Daoy (cell line): ENCODE results near the gene ABCD4. TPM values are rescaled to one million over a fixed set of nuclear protein-coding genes. Genes with fewer than 3 reads are reported as not detected.
A peak's percentile ranks its signal among the peaks of the same experiment; 100 is the strongest.

Experiments
- DNase-seq: peaks from one replicate; pipeline ENCODE4 v3.0.0-alpha.2; 2015; ENCODE audit warnings: low read depth
- total RNA-seq: library from RNA; depleted of rRNA; stranded (reverse); fragments of >200 nt; shearing (Covaris generic); gene quantifications from 2 replicates; pipeline ENCODE4 v1.2.3, GENCODE V29; 2014

ABCD4 gene
- total RNA-seq, 1 experiment from 2014 or later = 23.0 TPM

- DNase-seq = peak; percentile 45
These were observed 544 bp downstream of the ABCD4 start for GRCh38 chr14:74302152-74302628.

GRCh38 chr14:74301594-74302151, 1.1 kb downstream of the ABCD4 start:
- DNase-seq = no peak

DNA sequence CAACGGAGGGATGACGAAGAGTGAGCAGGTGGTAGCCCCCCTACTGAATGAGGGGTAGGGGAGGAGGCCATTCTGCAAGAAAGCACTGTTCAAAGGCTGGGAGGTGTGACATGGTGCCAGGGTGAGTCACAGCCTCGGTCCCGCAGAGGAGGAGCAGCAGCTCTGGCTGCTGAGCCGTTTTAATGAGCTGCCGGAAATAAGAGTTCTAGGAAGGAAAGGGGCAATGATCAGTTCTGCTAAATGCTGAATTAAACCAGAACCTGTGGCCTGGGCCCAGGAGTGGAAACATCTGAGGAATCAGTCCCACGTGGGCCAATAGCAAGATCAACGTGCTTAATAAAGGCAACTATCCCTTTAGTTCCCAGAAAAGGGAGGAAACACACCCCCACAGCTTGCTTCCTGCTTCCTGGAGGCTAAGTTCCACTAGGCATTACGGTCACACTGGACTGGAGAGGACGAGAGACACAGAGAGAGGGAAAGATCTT, 3.6 kb downstream of the ABCD4 start:
- DNase-seq = peak; percentile 80

GRCh38 chr14:74297986-74298385, 4.7 kb downstream of the ABCD4 start:
- DNase-seq = no peak

DNA sequence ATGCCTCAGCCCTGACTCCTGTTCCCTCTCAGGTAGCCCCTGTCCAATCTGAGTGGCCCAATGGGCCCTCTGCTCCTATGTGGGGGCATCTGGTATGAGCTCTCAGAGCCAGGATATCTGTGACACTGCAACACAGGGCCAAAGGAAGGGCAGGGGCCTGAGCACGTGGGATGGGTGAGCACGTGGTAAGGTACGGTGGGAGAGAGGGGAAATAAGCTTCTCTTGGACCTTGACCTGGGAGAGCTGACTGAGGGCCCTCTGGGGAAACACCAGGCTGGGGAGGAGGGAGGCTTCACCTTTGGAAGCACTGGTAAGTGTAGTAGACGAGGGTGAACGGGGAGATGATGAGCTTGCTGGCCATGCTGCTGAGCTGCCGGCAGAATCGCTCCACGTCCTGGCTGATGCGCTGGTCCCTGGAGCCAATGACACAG, 6.7 kb downstream of the ABCD4 start:
- no peak for DNase-seq

GRCh38 chr14:74293606-74294005, 9.1 kb downstream of the ABCD4 start:
- no peak for DNase-seq

GRCh38 chr14:74292061-74292460, 10.7 kb downstream of the ABCD4 start:
- no peak for DNase-seq

GRCh38 chr14:74290415-74290814, 12.3 kb downstream of the ABCD4 start:
- peak; percentile 21 for DNase-seq

GRCh38 chr14:74289801-74290200, 12.9 kb downstream of the ABCD4 start:
- no peak for DNase-seq

DNA sequence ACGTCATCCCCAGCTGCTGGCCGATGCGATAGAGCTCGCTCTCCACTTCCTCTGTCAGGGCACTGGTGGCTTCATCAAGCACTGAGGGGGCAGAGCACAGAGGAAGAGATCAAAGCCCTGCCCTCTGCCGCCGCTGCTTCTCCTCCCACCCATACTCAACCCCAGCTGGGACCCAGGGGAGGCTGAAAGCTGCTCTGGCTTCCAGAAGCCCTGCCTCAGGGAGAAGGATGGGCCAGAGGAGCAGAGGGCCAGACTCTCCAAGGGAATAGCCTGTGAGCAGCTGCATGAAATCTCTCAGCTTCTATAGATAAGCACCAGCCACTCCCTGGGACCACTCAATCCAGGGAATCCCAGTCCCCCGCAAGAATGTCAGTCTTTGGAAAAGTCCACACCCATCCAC, 16.0 kb downstream of the ABCD4 start:
- no peak for DNase-seq

- DNase-seq = no peak
These were observed 21.7 kb downstream of the ABCD4 start for GRCh38 chr14:74281069-74281468.

- no peak for DNase-seq
These were observed 24.7 kb downstream of the ABCD4 start for GRCh38 chr14:74278080-74278479.

GRCh38 chr14:74275241-74275841, 27.4 kb downstream of the ABCD4 start:
- peak; percentile 67 for DNase-seq

DNA sequence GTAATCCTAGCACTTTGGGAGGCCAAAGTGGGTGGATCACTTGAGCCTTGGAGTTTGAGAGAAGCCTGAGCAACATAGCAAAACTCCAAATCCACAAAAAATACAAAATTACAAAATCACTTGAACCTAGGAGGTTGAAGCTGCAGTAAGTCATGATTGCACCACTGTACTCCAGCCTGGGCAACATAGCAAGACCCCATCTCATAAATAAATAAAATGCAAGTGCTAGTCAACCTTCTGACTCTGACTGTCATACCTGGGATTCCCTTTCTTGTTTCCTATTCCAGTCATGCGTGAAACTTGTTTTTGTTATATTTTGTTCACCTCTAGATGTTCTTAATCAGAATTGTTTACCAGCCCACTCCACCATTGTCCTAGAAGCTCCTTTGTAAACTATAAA, 31.4 kb downstream of the ABCD4 start:
- no peak for DNase-seq

GRCh38 chr14:74270382-74271177, 32.2 kb downstream of the ABCD4 start:
- DNase-seq = peak; percentile 83

DNA sequence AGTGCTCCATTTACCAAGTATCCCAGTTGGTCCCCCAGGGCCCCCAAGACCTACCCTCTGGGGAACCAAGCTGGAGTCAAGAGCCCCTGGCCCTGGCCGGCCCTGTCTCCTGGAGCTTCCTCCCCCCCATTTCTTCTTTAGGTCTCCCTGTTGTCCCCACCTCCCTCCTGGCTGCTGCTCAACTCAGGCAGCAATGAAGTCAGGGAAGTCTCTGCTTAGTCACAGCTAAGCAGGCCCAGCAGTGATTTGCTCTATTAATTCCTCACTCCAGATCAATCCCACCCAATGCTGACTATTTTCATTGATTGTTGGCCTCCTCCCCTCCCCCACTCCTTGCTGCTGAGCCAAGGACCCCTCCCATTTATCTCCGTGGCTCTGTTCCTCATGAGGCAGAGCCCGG, 35.1 kb downstream of the ABCD4 start:
- no peak for DNase-seq

GRCh38 chr14:74265301-74265965, 37.3 kb downstream of the ABCD4 start:
- DNase-seq = no peak

DNA sequence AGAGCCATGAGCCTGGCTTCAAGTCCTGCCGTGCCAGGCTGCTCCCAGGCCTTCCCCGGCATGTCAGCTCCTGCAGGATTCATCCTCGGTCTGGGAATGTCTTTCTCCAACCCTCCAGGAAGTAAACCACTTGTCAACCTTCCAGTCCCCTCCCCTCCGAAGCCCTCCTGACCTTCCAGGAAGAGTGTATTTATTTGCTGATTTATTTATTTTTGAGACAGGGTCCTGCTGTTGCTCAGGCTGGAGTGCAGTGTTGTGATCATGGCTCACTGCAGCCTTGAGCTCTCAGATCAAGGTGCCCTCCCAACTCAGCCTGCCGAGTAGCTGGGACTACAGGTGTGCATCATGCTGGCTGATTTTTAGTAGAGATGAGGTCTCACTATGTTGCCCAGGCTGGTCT, 38.8 kb downstream of the ABCD4 start:
- DNase-seq = no peak

DNA sequence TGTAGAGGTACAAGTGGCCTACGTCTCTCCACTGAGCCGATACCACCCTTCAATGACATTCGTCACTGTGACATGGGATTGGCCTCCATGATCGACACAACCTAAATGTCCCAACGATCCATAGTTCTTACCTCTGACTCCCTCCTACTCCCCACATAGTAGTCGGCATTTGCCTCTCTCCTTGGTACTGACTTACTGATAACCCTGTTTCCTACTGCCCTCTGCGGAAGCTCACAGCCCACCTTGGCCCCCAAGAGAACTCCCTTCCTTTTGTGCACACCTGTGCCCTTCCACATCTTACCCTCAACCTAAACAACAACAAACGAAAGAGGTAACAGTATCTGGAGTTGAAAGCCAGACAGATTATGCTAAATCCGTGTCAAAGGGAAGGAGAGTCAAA, 39.6 kb downstream of the ABCD4 start:
- no peak for DNase-seq

DNA sequence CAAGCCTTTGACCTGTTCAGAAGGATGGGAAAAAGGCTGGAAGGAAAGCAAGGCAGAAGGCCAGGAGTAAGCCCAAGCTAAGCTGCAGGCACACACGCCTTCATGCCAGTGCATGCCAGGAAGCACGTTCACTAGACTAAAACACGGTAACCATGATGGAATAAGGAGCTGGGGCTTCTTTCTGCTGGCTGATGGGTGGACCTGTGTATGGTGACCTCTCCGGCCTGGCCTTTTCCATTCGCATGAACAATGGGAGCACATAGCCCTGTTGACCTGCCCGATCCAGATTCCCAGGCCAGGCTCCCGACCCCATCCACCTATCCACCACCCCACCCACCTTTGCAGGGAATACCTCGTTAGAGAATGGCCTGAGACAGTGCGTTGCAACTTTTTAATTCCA, 40.7 kb downstream of the ABCD4 start:
- no peak for DNase-seq

DNA sequence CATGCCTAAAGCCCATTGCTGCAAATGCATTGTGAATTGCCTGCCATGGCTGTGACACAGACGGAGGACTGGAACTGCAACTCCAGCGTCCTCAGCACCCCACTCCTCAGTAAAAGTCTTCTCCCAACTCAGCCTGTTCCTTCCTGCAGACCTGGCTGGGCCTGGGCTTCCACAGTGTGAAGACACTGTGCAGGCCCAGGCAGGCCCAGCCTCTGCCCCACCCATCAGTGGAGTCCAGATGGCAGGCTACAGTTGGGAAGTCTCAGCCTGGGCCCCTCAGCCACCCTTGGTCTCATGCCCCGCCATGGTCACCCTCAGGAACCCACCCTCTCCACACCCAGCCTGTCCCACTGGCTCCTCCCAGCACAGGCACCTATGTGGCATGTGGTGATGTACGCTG, 41.4 kb downstream of the ABCD4 start:
- no peak for DNase-seq

GRCh38 chr14:74260525-74261233, 42.1 kb downstream of the ABCD4 start:
- no peak for DNase-seq
